ENCODE results near the gene XPOT.

The XPOT gene

DNA sequence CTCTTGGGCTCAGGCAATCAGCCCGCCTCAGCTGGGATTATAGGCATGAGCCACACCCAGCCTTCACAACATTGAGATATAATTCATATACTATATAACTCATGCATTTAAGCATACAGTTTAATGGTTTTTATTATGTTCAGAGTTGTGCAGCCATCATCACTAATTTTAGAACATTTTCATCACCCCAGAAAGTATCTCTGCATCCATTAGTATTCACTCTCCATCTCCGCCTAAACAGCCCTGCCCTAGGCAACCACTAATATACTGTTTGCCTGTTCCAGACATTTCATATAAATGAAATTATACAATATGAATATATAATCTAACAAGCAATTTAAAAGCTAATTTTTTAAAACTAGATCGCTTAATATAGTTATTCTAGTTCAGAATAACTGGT, 82.5 kb downstream of the XPOT start:
- TF ChIP-seq, protein P1, sequence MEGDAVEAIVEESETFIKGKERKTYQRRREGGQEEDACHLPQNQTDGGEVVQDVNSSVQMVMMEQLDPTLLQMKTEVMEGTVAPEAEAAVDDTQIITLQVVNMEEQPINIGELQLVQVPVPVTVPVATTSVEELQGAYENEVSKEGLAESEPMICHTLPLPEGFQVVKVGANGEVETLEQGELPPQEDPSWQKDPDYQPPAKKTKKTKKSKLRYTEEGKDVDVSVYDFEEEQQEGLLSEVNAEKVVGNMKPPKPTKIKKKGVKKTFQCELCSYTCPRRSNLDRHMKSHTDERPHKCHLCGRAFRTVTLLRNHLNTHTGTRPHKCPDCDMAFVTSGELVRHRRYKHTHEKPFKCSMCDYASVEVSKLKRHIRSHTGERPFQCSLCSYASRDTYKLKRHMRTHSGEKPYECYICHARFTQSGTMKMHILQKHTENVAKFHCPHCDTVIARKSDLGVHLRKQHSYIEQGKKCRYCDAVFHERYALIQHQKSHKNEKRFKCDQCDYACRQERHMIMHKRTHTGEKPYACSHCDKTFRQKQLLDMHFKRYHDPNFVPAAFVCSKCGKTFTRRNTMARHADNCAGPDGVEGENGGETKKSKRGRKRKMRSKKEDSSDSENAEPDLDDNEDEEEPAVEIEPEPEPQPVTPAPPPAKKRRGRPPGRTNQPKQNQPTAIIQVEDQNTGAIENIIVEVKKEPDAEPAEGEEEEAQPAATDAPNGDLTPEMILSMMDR (conservative IDR thresholded peaks at IDR 0.05; ENCODE audit: low read depth, low read length) = no peak
- DNase-seq (ENCODE audit: low read depth) = no peak
- no peak overlapping the region for H3K4me3 ChIP-seq (ENCODE audit: low read length)

- TF ChIP-seq, protein P1 (conservative IDR thresholded peaks at IDR 0.05; ENCODE audit: low read depth, low read length) = no peak
- DNase-seq (ENCODE audit: low read depth) = no peak
- no peak overlapping the region for H3K4me3 ChIP-seq (ENCODE audit: low read length)
These were observed 87.5 kb downstream of the XPOT start for GRCh38 chr12:64491718-64492117.

DNA sequence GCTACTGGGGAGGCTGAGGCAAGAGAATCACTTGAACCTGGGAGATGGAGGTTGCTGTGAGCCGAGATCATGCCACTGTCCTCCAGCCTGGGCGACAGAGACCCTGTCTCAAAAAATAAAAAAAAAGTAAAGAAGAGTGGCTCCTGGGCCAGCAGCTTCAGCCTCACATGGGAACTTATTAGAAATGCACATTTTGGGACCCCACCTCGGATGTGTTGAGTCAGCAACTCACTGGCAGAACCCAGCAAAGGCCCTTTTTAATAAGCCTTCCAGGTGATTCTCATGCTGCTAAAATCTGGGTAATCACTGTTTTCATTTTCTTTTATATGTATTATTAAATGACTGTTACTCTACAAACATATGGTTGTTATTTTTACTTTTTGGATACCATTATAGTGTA, 89.3 kb downstream of the XPOT start:
- TF ChIP-seq, protein P1 (conservative IDR thresholded peaks at IDR 0.05; ENCODE audit: low read depth, low read length) = no peak
- no peak for DNase-seq (ENCODE audit: low read depth)
- H3K4me3 ChIP-seq (ENCODE audit: low read length) = no peak overlapping the region

DNA sequence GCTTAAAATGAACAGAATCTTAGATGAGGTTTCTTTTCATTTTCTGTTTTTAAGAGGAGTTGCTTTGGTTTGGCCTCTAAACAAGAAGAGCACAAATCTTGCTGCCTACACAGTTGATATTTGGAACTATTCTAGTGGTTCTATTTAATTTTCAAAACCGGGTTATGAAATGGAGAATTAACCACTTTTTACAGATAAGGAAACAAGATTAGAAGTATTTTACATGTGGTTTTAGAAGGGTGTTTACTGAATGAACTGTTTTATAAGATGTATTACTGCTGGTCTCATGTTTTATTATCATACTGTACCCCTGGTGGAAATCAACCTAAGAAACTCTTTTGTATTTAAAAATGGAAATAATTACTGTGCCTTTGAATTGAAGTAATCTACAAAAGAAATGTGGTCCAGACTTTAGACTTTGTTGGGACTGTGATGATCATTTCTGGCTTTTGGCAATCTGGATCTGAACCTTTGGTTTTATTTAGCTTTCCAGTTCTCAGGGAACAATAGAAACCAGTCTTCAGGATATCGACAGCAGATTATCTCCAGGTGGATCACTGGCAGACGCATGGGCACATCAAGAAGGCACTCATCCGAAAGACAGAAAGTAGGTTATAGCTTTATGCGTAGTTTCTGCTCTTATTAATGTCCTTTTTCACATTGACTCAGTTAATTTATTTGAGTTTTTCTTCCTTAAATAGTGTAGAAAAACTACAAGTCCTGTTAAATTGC, 91.0 kb downstream of the XPOT start:
- no peak overlapping the region for H3K4me3 ChIP-seq (ENCODE audit: low read length)
- TF ChIP-seq, protein P1 (conservative IDR thresholded peaks at IDR 0.05; ENCODE audit: low read depth, low read length) = no peak
- no peak for DNase-seq (ENCODE audit: low read depth)

- TF ChIP-seq, protein P1 (conservative IDR thresholded peaks at IDR 0.05; ENCODE audit: low read depth, low read length) = no peak
- no peak for DNase-seq (ENCODE audit: low read depth)
- H3K4me3 ChIP-seq (ENCODE audit: low read length) = no peak overlapping the region
These were observed 92.7 kb downstream of the XPOT start for GRCh38 chr12:64496839-64497400.

DNA sequence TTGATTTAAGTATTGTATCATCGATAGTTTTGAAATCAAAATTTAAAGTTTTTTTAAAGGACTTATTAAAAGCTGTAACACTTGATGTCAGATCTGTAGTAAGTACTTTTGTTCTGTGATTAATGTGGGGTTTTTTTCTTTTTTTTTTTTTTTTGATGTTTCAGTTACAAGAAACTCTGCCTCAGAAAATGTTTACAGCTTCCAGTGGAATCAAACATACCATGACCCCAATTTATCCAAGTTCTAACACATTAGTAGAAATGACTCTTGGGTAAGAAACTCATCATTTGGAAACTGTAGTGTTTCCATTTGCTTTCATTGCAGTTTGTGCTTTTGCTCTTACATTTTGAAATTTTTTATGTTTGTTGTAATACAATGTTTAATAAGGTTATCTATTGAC, 93.3 kb downstream of the XPOT start:
- TF ChIP-seq, protein P1 (conservative IDR thresholded peaks at IDR 0.05; ENCODE audit: low read depth, low read length) = no peak
- H3K4me3 ChIP-seq (ENCODE audit: low read length) = no peak overlapping the region
- no peak for DNase-seq (ENCODE audit: low read depth)

- no peak for DNase-seq (ENCODE audit: low read depth)
- H3K4me3 ChIP-seq (ENCODE audit: low read length) = no peak overlapping the region
- TF ChIP-seq, protein P1 (conservative IDR thresholded peaks at IDR 0.05; ENCODE audit: low read depth, low read length) = no peak
These were observed 93.7 kb downstream of the XPOT start for GRCh38 chr12:64497903-64498302.

Measured in retinal pigment epithelial cell (primary cell).